NCI-H2171 (cell line): ENCODE results near the gene DYRK3.
A peak's percentile ranks its signal among the peaks of the same experiment; 100 is the strongest.
"Not testable (repeated sequence)": the region's sequence is repeated elsewhere in the genome, so short reads cannot be mapped to it uniquely, and the experiment has no call there.

Experiments
- DNase-seq: peaks from one replicate; lab custom pipeline; 2025; lab: John Stamatoyannopoulos, UW

DYRK3 gene

GRCh38 chr1:206631085-206631509, 4.2 kb upstream of the DYRK3 start:
- peak; percentile 89 for DNase-seq

GRCh38 chr1:206633708-206634121, 1.6 kb upstream of the DYRK3 start:
- DNase-seq, result no peak

GRCh38 chr1:206634365-206635079, 814 bp upstream of the DYRK3 start:
- peak; percentile 69 for DNase-seq

GRCh38 chr1:206635978-206636345, 626 bp downstream of the DYRK3 start:
- DNase-seq, result no peak

GRCh38 chr1:206636671-206637070, 1.3 kb downstream of the DYRK3 start:
- no peak for DNase-seq

- DNase-seq, result no peak
Observed at GRCh38 chr1:206637605-206638004, 2.3 kb downstream of the DYRK3 start.

- DNase-seq, result not testable (repeated sequence)
Observed at GRCh38 chr1:206642074-206642473, 6.7 kb downstream of the DYRK3 start.

GRCh38 chr1:206643118-206643698, 7.9 kb downstream of the DYRK3 start:
- DNase-seq, result no peak

- no peak for DNase-seq
Observed at GRCh38 chr1:206646504-206646903, 11.2 kb downstream of the DYRK3 start.

GRCh38 chr1:206647224-206647623, 11.9 kb downstream of the DYRK3 start:
- DNase-seq, result no peak

GRCh38 chr1:206649261-206649921, 14.1 kb downstream of the DYRK3 start:
- DNase-seq, result no peak

GRCh38 chr1:206651014-206651413, 15.7 kb downstream of the DYRK3 start:
- no peak for DNase-seq

GRCh38 chr1:206651958-206652890, 16.9 kb downstream of the DYRK3 start:
- no peak for DNase-seq

GRCh38 chr1:206653715-206654459, 18.6 kb downstream of the DYRK3 start:
- DNase-seq, result no peak

- no peak for DNase-seq
Observed at GRCh38 chr1:206654828-206655227, 19.5 kb downstream of the DYRK3 start.

- peak; percentile 8 for DNase-seq
Observed at GRCh38 chr1:206655471-206655882, 20.1 kb downstream of the DYRK3 start.

- DNase-seq, result no peak
Observed at GRCh38 chr1:206656936-206657335, 21.6 kb downstream of the DYRK3 start.

GRCh38 chr1:206657751-206658150, 22.4 kb downstream of the DYRK3 start:
- DNase-seq, result no peak

- no peak for DNase-seq
Observed at GRCh38 chr1:206658264-206658980, 23.1 kb downstream of the DYRK3 start.

- no peak for DNase-seq
Observed at GRCh38 chr1:206658981-206659273, 23.6 kb downstream of the DYRK3 start.

GRCh38 chr1:206660136-206660535, 24.8 kb downstream of the DYRK3 start:
- DNase-seq, result no peak
